Epithelial cell of esophagus (primary cell): ENCODE measurements around the gene TSHZ2.

Experiments
- DNase-seq: peaks from one replicate; pipeline ENCODE4 v3.0.0; 2010; ENCODE audit warnings: low read depth
- H3K4me3 ChIP-seq: 2 replicates; pipeline ENCODE4 v1.5.1; 2011; ENCODE audit warnings: mild to moderate bottlenecking, low read length, control low read depth
- CTCF ChIP-seq: IDR thresholded peaks from 2 replicates; pipeline ENCODE4 v1.5.1; 2011; ENCODE audit warnings: low read depth, mild to moderate bottlenecking, low read length, control low read depth, inconsistent platforms; ENCODE audit not compliant: insufficient read depth; ENCODE audit errors: missing control alignments

TSHZ2 gene

GRCh38 chr20:53055367-53056067 is 83.4 kb downstream of the TSHZ2 start:
- no peak for DNase-seq
- H3K4me3 ChIP-seq: no peak overlapping the region
- no peak for TF ChIP-seq CTCF

- TF ChIP-seq CTCF: no peak
- H3K4me3 ChIP-seq: no peak overlapping the region
- DNase-seq: no peak
These were observed 85.4 kb downstream of the TSHZ2 start for GRCh38 chr20:53057579-53057978.

- no peak for DNase-seq
- no peak overlapping the region for H3K4me3 ChIP-seq
- TF ChIP-seq CTCF: no peak
These were observed 87.7 kb downstream of the TSHZ2 start for GRCh38 chr20:53059848-53060247.

GRCh38 chr20:53061192-53062108 is 89.3 kb downstream of the TSHZ2 start:
- no peak for TF ChIP-seq CTCF
- DNase-seq: no peak
- H3K4me3 ChIP-seq: no peak overlapping the region

- H3K4me3 ChIP-seq: no peak overlapping the region
- no peak for DNase-seq
- TF ChIP-seq CTCF: no peak
These were observed 92.8 kb downstream of the TSHZ2 start for GRCh38 chr20:53064935-53065334.

GRCh38 chr20:53068241-53068640 is 96.1 kb downstream of the TSHZ2 start:
- DNase-seq: no peak
- no peak overlapping the region for H3K4me3 ChIP-seq
- no peak for TF ChIP-seq CTCF

- no peak for DNase-seq
- TF ChIP-seq CTCF: no peak
- H3K4me3 ChIP-seq: no peak overlapping the region
These were observed 97.0 kb downstream of the TSHZ2 start for GRCh38 chr20:53069132-53069531.
